Astrocyte (in vitro differentiated cells and primary cell): ENCODE measurements around the gene TOM1L1. TPM values are rescaled to one million over a fixed set of nuclear protein-coding genes. Genes with fewer than 3 reads are reported as not detected.

Source experiments
- DNase-seq: peaks from one replicate; pipeline ENCODE4 v3.0.0-alpha.2; 2010; ENCODE audit warnings: low read depth
- FAIRE-seq: peaks from 2 replicates; lab custom pipeline; 2011; peaks lifted over from hg19 to GRCh38; lab: Jason Lieb, UNC
- H2AFZ ChIP-seq: 2 replicates; pipeline ENCODE4 v1.6.0; 2012; ENCODE audit warnings: low read depth, low read length, inconsistent platforms
- H3K27ac ChIP-seq: 2 replicates; pipeline ENCODE4 v1.5.1; 2011; ENCODE audit warnings: low read depth, low read length, inconsistent platforms
- H3K27me3 ChIP-seq: 2 replicates; pipeline ENCODE4 v1.6.0; 2011; ENCODE audit warnings: low read length, inconsistent platforms; ENCODE audit not compliant: insufficient read depth
- H3K36me3 ChIP-seq: 2 replicates; pipeline ENCODE4 v1.5.1; 2011; ENCODE audit warnings: low read length, inconsistent platforms; ENCODE audit not compliant: insufficient read depth
- H3K4me1 ChIP-seq: 2 replicates; pipeline ENCODE4 v1.5.1; 2011; ENCODE audit warnings: low read length, inconsistent platforms; ENCODE audit not compliant: insufficient read depth
- H3K4me2 ChIP-seq: 2 replicates; pipeline ENCODE4 v1.6.0; 2012; ENCODE audit warnings: low read length, inconsistent platforms
- H3K4me3 ChIP-seq: 2 replicates; pipeline ENCODE4 v1.5.1; 2011; ENCODE audit warnings: low read depth, mild to moderate bottlenecking, low read length, inconsistent platforms; ENCODE audit not compliant: insufficient read depth
- H3K79me2 ChIP-seq: 2 replicates; pipeline ENCODE4 v1.6.0; 2012; ENCODE audit warnings: mild to moderate bottlenecking, low read length, inconsistent platforms; ENCODE audit not compliant: insufficient read depth
- H3K9ac ChIP-seq: 2 replicates; pipeline ENCODE4 v1.6.0; 2012; ENCODE audit warnings: mild to moderate bottlenecking, low read length, inconsistent platforms
- H3K9me3 ChIP-seq: 2 replicates; pipeline ENCODE4 v1.5.1; 2012; ENCODE audit warnings: low read depth, mild to moderate bottlenecking, low read length, inconsistent platforms; ENCODE audit not compliant: insufficient read depth
- H4K20me1 ChIP-seq: 2 replicates; pipeline ENCODE4 v1.6.0; 2012; ENCODE audit warnings: low read length, inconsistent platforms; ENCODE audit not compliant: insufficient read depth
- H3K27ac Mint-ChIP-seq: one replicate; pipeline ENCODE4 v1.8.0; 2021; ENCODE audit warnings: mild to moderate bottlenecking, mixed read lengths; ENCODE audit not compliant: unreplicated experiment
- H3K27me3 Mint-ChIP-seq: one replicate; pipeline ENCODE4 v1.8.0; 2021; ENCODE audit warnings: low read depth, mixed read lengths; ENCODE audit not compliant: unreplicated experiment
- H3K36me3 Mint-ChIP-seq: one replicate; pipeline ENCODE4 v1.8.0; 2021; ENCODE audit warnings: low read depth, mixed read lengths; ENCODE audit not compliant: unreplicated experiment
- H3K4me1 Mint-ChIP-seq: one replicate; pipeline ENCODE4 v1.8.0; 2021; ENCODE audit warnings: low read depth, mixed read lengths; ENCODE audit not compliant: unreplicated experiment
- H3K4me3 Mint-ChIP-seq: one replicate; pipeline ENCODE4 v1.8.0; 2021; ENCODE audit warnings: mild to moderate bottlenecking, moderate library complexity, mixed read lengths; ENCODE audit not compliant: unreplicated experiment
- H3K9me3 Mint-ChIP-seq: one replicate; pipeline ENCODE4 v1.8.0; 2021; ENCODE audit warnings: mild to moderate bottlenecking, mixed read lengths; ENCODE audit not compliant: unreplicated experiment
- CTCF ChIP-seq: IDR thresholded peaks from 2 replicates; pipeline ENCODE4 v1.5.1; 2011; ENCODE audit warnings: low read depth, mild to moderate bottlenecking, inconsistent platforms, low read length, moderate library complexity; ENCODE audit not compliant: insufficient read depth
- EZH2 ChIP-seq: IDR thresholded peaks from 2 replicates; pipeline ENCODE4 v1.6.1; 2012; ENCODE audit warnings: mild to moderate bottlenecking, low read length, inconsistent platforms; ENCODE audit not compliant: insufficient read depth
- total RNA-seq: library from RNA; stranded (reverse); gene quantifications from 2 replicates; pipeline ENCODE4 v1.2.1, GENCODE V29; 2021

The TOM1L1 gene
- total RNA-seq, 1 donor from 2014 or later = 27.1 TPM

GRCh38 chr17:54919425-54919824 is 18.8 kb downstream of the TOM1L1 start:
- no peak overlapping the region for H3K9ac ChIP-seq
- H3K27me3 ChIP-seq = no peaks in the 10 kb centered on the region
- no peak overlapping the region for H3K27ac ChIP-seq
- peaks cover 28% of the 10 kb centered on the region for H3K36me3 Mint-ChIP-seq
- H3K9me3 Mint-ChIP-seq = peaks cover 3% of the 10 kb centered on the region
- H3K9me3 ChIP-seq = no peaks in the 10 kb centered on the region
- TF ChIP-seq CTCF = no peak
- TF ChIP-seq EZH2 = no peak
- no peaks in the 10 kb centered on the region for H3K4me1 ChIP-seq
- H2AFZ ChIP-seq = no peak overlapping the region
- H3K27ac Mint-ChIP-seq = no peak overlapping the region
- no peaks in the 10 kb centered on the region for H3K79me2 ChIP-seq
- DNase-seq (no peak), FAIRE-seq (no peak)
- H3K4me1 Mint-ChIP-seq = no peaks in the 10 kb centered on the region
- H3K27me3 Mint-ChIP-seq = no peaks in the 10 kb centered on the region
- H4K20me1 ChIP-seq = no peaks in the 10 kb centered on the region
- no peak overlapping the region for H3K4me2 ChIP-seq
- H3K4me3 Mint-ChIP-seq = no peak overlapping the region
- H3K4me3 ChIP-seq = no peak overlapping the region
- H3K36me3 ChIP-seq = peaks cover 6% of the 10 kb centered on the region

- H3K27ac ChIP-seq = no peak overlapping the region
- H3K4me1 Mint-ChIP-seq = no peaks in the 10 kb centered on the region
- no peaks in the 10 kb centered on the region for H3K79me2 ChIP-seq
- no peaks in the 10 kb centered on the region for H3K27me3 ChIP-seq
- no peak overlapping the region for H3K4me2 ChIP-seq
- H3K27me3 Mint-ChIP-seq = no peaks in the 10 kb centered on the region
- H3K4me1 ChIP-seq = no peaks in the 10 kb centered on the region
- no peak overlapping the region for H3K4me3 Mint-ChIP-seq
- FAIRE-seq (no peak), DNase-seq (no peak)
- no peaks in the 10 kb centered on the region for H3K9me3 ChIP-seq
- H3K36me3 Mint-ChIP-seq = peaks cover 25% of the 10 kb centered on the region
- no peaks in the 10 kb centered on the region for H4K20me1 ChIP-seq
- TF ChIP-seq CTCF (no peak), EZH2 (no peak)
- H3K9me3 Mint-ChIP-seq = peaks cover 3% of the 10 kb centered on the region
- H2AFZ ChIP-seq = no peak overlapping the region
- H3K27ac Mint-ChIP-seq = no peak overlapping the region
- no peak overlapping the region for H3K9ac ChIP-seq
- peaks cover 4% of the 10 kb centered on the region for H3K36me3 ChIP-seq
- H3K4me3 ChIP-seq = no peak overlapping the region
Measured at GRCh38 chr17:54920819-54921218, 20.2 kb downstream of the TOM1L1 start.

GRCh38 chr17:54924405-54924804 is 23.8 kb downstream of the TOM1L1 start:
- no peaks in the 10 kb centered on the region for H3K4me1 ChIP-seq
- TF ChIP-seq CTCF (no peak), EZH2 (no peak)
- Mint-ChIP-seq H3K9me3 (no peaks in the 10 kb centered on the region), H3K36me3 (peaks cover 16% of the 10 kb centered on the region), H3K27me3 (no peaks in the 10 kb centered on the region), H3K27ac (no peak overlapping the region), H3K4me3 (no peak overlapping the region), H3K4me1 (no peaks in the 10 kb centered on the region)
- no peak overlapping the region for H3K4me3 ChIP-seq
- no peak overlapping the region for H2AFZ ChIP-seq
- peaks cover 4% of the 10 kb centered on the region for H3K36me3 ChIP-seq
- no peaks in the 10 kb centered on the region for H3K27me3 ChIP-seq
- no peak for DNase-seq
- no peak overlapping the region for H3K27ac ChIP-seq
- no peak for FAIRE-seq
- no peak overlapping the region for H3K9ac ChIP-seq
- H3K79me2 ChIP-seq = no peaks in the 10 kb centered on the region
- H4K20me1 ChIP-seq = no peaks in the 10 kb centered on the region
- H3K4me2 ChIP-seq = no peak overlapping the region
- no peaks in the 10 kb centered on the region for H3K9me3 ChIP-seq
